ENCODE data around the gene ARID3C.

- TF ChIP-seq CTCF (IDR thresholded peaks at IDR 0.05) = no peak
- TF ChIP-seq ZFX (IDR thresholded peaks at IDR 0.05; ENCODE audit: borderline replicate concordance) = no peak
Measured at GRCh38 chr9:34579104-34579807, 49.6 kb downstream of the ARID3C start.

All from 22Rv1 (cell line).